GM19239 (cell line): ENCODE data around the gene RPL29.

ENCODE experiments used
- DNase-seq: peaks from one replicate; pipeline ENCODE4 v3.0.0; 2011; ENCODE audit warnings: low spot score; ENCODE audit not compliant: insufficient read length
- FAIRE-seq: peaks from 2 replicates; lab custom pipeline; 2011; peaks lifted over from hg19 to GRCh38; lab: Jason Lieb, UNC

Gene RPL29

DNA sequence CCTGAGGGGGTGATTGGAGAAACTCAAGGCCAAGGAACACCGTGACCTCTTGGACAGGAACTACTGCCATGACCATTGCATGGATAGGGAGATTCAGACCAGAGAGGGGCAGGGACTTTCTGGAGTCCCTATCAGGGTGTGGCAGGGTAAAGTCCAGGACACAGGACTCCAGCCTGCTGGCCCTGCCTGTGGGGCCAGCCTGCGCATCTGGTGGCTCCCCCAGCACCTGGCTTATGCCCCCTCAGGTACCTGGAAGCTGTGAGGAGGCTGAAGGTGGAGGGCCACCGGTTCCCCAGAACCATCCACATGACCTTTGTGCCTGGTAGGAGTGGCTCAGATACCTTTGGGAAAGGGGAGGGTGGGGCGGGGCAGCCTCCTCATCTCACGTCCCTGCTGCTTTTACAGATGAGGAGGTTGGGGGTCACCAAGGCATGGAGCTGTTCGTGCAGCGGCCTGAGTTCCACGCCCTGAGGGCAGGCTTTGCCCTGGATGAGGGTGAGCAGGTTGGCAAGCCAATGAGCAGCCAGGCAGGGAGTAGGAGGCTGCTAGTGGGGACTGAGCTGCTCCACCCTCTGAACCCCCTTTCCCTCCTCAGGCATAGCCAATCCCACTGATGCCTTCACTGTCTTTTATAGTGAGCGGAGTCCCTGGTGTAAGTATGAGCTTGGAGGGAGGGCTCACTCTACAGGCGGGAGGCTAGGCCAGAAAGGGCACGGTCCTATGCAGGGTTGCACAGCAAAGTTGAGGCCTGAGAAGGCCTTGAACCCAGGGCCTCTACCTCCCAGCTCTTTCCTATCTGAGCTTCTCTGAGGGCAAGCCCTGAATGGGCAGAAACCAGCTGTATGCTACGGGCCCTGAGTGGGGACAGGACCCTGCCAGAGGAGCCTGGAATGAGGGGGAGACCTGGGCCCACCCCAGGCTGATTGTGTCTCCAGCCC, 9.4 kb downstream of the RPL29 start:
- no peak for DNase-seq
- FAIRE-seq = no peak

DNA sequence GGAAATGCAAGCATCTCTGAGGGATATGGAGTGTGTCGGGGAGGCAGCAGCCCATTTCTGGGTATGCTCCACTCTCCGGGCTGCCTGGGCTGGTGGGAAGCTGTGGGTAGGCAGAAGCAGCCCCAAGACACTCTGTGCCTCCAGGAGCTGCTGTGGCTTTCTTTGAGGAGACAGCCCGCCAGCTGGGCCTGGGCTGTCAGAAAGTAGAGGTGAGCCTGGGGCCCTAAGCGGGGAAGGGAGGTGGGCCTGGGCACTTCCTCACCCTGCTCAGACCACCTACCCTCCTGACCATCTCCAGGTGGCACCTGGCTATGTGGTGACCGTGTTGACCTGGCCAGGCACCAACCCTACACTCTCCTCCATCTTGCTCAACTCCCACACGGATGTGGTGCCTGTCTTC, 10.6 kb downstream of the RPL29 start:
- DNase-seq = no peak
- no peak for FAIRE-seq

DNA sequence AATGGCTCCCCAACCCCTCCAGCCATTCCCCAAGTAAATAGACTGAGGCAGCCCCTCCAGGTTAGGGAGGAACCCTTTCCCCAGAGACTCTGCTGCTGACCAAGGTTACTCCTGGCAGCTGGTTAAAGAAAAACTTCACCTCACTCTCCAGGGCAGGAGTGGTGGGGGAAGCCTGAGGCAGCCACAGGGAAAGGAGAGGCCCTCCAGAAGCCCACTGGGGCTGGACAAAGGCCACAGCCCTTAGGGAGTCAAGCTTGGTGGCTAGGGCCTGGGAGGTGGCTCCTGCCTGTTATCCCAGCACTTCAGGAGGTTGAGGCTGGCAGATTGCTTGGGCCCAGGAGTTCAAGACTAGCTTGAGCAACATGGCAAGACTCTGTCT, 11.4 kb downstream of the RPL29 start:
- no peak for FAIRE-seq

DNA sequence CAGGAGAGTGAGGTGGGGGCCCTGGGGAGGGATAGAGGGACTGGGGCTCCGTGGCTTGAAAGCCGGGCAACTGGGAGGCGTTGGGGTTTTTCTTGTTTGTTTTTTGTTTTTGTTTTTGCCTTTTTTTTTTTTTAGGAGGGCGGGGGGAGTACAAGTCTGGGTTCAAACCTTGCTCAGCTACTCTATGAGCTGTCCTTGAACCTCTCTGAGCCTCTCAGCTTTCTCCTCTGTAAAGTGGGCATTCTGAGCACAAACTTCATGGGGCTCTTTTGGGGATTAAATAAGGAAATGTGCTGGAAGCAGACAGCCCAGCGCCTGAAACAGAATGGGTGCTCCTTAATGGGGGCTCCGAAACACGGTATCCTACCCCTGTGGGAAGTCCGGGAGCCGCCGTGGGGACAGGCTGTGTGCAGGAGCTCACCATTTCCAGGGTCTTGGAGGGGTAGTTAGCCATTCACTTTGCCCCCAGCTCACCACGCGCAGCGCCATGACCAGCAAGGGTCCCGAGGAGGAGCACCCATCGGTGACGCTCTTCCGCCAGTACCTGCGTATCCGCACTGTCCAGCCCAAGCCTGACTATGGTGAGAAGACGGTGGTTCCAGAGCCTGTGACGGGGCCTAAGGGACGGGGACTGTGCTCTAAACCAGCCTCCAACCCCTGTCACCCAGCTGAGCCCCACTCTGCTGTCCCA, 12.0 kb downstream of the RPL29 start:
- FAIRE-seq (no peak), DNase-seq (no peak)

More for the DNA sequence above, 11.4 kb downstream of the RPL29 start:
- DNase-seq = no peak

DNA sequence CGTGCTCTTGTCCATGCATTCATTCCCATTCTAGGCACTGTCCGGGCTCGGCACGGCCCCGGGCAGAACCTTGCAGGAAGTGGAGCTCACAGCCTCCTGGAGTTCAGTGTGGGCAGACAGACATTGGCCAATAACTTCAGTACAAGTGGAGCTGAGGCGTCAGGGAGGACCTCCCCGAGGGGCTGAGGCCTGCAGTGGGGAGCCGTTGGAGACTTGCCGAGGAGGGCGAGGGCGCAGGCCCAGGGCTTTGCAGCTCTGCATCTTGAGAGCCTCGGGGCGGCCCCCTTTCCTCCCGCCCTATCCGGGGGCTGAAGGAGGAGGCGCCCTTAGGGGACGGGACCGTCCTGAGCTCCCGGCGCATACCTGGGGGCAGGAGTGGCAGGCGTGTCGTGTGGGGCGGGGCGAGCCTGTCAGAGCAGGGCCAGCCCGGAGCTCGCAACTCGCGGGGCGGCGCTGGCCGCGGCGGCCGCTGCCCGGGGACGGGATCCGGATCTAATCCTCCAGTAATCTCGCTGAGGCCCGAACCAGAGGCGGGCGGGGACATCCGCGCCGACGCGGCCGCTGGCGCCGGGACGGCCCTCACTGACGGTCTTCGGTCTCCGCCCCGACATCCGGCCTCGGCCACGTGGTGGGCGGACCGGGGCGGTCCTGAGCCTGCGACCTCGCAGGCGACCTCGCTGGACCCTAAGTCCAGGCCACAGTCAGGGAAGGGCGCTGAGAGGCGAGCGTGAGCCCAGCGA, 12.7 kb downstream of the RPL29 start, which contains the start of gene ACY1:
TSS of gene ACY1 (plus strand) at position 698 of the 740 bp plus-strand sequence. CDS start 530 bp downstream, outside the sequence.
- FAIRE-seq (peak; percentile 78), DNase-seq (peak; percentile 93)

DNA sequence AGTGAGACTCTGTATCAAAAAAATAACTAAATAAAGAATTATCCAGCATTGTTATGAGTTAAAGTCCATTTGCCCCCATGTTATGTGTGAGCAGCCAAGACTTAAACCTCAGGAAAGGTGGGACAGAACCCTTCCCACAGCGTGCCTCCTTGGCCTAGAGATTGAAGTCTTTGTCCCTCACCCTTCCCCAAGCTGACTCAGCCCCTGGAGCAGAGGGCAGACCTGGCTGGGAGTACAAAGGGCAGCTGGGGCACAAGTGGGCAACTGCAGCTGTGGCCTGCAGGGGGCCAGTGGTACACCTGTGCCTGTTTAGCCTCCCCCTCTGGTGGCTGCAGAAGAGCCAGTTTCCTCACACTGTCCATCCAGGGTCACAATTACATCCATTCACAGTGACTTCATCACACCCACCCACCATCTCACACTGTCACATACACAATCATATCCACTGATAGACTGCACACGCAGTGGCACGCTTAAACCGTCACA, 13.3 kb downstream of the RPL29 start:
- DNase-seq (peak; percentile 79), FAIRE-seq (peak; percentile 90)

DNA sequence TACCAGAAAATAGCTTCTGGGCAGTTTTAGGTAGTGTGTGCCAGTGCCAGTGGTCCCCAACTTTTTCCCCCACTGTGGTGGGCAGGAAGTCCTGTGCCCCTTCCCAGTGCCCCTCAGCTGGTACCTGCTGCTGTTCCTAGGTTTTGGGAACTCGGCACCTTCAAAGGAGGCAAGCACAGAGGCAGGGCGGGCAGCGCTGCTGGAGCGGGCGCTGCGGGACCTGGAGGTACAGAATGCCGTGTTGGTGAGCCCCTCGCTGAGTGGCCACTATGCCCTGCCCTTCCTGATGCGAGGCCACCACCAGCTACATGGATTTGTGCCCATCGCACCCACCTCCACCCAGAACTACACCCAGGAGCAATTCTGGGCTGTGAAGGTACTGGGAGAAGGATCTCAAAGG, 15.4 kb downstream of the RPL29 start:
- FAIRE-seq (no peak), DNase-seq (no peak)

DNA sequence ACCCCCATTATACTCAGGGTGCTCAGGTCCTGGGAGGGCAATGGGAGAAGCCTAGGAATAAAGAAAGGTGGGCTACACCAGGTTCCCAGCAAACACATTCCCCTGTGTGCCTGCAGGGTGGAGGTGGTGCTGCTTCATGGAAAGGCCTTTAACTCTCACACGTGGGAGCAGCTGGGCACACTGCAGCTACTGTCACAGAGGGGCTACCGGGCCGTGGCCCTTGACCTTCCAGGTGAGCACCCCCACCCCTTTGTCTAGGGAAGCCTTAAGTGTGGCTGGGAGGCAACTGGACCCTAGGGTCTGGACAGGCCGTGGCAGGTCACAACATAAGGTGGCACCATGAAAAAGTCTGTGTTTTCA, 17.6 kb downstream of the RPL29 start:
- no peak for FAIRE-seq
- no peak for DNase-seq

DNA sequence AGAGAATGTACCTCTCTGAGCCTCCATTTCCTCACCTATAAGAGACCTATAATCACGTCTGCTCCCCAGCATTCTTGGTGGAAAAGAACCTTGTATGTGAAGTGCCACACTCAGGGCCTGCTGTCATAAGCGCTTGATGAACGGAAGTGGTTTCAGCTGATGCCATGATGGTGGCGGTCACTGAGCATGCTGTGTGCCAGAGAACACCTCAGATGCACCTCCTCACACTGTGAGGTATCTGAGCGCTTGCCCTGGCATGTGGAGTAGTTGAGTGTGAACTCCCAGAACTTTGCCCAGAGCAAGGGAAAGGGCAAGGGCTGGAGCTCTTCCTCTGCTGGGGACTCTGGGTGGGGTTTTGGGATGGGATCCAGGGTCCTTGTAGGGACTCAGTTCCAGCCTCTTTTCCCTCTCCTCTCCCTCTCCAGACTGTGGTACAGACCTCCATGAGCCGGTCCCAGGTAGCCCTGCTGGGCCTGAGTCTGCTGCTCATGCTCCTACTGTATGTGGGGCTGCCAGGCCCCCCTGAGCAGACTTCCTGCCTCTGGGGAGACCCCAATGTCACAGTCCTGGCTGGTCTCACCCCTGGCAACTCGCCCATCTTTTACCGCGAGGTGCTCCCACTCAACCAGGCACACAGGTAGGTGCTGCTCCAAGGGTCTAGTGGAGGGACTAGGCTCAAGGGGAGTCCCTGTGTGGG, 18.1 kb downstream of the RPL29 start:
- no peak for DNase-seq
- no peak for FAIRE-seq

DNA sequence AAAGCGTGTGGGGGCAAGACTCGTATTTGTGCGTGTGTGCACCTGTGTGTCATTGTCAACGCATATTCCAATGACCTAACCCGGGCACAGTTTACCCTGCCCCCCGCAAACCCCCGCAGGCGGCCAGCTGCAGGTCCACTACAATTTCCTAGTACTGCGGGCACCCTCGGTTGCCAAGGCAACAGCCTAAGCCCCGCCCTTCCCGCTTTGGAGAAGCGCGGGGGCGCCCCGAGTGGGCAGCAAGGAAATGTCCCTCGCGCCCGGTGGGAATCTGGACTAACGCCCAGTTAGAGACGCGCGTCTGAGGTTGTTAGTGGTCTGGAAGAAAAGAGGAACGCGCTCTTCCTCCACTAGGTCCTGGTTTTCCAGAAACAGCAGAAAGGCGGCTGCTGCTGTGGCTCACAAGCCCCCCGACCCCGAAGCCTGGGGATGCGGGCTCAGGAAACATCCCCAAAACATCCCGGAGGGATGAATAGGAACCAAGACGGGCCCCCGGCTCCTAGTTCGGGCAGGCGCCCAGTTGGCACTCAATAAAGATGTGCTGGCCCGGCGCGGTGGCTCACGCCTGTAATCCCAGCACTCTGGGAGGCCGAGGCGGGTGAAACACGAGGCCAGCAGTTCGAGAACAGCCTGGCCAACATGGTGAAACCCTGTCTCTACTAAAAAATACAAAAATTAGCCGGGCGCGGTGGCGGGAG, 19.7 kb downstream of the RPL29 start:
- DNase-seq = no peak
- no peak for FAIRE-seq

DNA sequence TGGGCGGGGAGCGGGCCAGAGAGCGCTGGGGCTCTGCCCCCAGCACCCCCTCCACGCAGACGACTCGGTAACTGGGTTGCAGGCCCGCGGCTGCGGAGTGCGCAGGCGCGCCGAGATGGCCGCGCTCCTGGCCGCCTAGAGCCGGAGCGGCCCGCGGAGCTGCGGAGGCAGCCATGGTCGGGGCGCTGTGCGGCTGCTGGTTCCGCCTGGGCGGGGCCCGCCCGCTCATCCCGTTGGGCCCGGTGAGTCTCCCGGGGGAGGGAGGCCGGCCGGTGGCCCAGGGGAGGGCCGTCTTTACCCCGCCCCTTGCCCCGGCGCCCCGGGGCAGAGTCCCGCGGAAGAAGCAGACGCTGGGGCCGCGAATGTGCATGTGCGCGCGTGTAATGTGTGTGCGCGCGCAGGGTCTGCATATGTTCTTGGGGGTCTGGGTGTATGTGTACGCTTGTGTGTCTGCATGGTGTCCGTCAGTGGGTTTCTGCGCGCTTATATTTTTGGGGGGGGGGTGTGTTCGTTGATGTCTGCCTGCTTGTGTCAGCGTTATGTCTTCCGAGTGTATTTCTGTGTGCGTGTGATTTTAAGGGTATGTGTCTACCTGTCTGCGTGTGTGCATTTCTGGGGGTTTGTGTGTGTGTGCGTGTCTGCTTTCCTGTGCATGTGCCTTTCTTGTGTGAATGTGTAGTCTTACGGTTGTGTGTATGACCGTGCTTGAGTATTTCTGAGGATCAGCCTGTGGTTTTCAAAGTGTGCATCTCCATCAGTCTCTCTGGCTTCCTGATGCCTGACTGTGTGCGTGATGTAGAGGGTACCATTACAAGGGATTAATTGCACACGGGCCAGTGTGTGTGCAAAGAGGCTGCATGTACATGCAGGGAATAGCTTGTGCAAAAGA, 20.5 kb downstream of the RPL29 start, which contains the start of gene ABHD14A:
TSS of gene ABHD14A (plus strand) at position 102 of the 889 bp plus-strand sequence. CDS start at position 174, 72 bp downstream.
- peak; percentile 86 for FAIRE-seq
- DNase-seq = peak; percentile 84

DNA sequence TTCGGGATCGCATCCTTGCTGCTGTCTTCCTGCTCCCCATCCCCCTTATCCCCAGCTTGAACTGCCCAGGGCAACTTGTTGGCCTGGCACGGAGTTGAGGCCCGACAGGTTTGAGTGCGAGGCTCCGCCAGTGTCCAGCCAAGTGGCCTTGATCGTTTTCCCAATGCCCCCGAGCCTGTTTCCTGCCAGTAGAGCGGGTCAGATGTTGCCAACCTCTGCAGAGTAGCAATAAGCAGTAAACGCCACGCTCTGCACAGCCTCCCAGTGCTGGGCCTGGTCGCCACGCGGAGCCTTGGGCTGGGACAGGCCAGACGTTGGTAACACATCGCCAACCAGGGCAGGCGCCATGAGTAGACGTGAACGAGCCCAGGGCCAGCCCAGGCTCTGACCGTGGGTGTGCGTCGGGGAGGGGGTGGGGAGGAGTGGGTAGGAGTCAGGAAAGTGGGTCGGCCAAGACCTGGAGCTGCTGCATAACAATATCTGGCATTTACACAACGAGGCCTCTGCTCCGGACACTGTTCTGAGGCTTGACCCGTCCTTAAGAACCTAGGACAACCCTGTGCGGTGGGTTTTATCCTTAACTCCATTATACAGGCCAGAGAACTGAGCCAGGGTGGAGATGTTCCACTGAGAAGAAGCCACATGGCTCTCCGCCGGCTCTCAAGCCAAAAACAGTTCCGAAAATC, 21.3 kb downstream of the RPL29 start:
- FAIRE-seq (peak; percentile 21), DNase-seq (no peak)

DNA sequence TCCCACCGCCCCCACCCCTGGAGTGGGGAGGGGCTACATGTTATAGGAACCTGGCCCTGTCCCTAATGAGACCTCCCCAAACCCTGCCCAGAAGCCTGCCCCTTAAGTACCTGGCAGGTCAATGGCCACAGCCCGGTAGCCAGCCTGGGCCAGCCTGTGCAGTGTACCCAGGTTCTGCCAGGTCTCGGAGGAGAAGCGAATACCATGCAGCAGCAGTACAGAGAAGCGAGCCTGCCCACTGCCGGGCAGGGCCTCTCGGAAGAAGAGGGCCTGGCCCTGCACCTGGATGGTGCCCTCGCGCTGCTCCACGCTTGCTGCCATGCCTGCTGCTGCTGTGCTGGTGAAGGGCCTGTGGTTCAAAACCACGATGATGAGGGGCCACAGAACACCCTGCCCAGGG, 24.3 kb downstream of the RPL29 start:
- DNase-seq (no peak), FAIRE-seq (no peak)

DNA sequence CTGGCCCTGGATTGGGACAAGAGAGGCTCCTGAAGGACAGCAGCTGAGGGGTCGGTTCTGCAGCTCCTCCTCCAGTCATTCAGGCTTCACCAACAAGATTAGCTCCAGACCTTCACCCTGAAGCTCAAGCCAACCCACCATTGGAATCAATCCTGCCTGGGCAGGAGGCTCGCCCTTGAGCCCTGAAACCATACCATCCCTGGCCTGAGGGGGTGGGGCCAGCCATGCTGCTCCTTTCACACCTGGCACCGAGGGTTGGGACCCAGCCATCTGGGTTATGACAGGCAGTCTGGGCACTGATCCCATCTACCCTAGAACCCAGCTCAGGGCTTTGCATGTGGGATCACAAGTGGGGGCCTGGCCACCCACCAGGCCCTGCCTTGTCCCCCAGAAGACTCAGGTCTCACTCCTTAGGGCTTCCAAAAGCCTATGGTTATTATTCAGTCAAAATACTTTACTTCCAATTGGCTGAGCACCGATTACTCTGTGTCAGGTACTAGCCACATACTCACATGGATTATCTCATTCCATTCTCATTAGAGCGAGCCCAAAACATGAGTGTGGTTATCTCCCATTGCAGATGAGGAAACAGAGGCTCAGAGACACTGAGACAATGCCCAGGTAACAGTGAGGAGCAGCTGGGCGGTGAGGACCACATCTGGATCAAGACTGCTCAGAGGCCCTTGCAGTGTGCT, 24.9 kb downstream of the RPL29 start:
- DNase-seq (no peak), FAIRE-seq (no peak)

DNA sequence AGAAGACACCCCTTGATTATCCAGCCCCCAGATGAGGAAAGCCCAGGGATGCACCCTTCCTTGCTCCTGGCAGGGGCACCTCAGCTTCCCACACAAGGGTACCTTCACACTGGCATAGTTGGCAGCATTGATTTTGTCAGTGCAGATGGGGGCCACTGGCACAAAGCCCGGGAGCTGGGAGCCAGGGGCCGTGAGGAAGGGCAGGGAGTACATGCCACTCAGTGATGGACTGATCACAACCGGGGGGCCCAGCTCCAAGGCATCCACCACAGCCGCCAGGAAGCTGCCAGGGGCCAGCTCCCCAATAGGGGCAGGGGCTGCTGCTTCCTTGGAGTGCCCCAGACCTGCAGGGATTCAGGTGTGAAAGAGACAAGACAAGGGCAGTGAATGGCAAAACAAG, 25.9 kb downstream of the RPL29 start:
- FAIRE-seq = no peak

DNA sequence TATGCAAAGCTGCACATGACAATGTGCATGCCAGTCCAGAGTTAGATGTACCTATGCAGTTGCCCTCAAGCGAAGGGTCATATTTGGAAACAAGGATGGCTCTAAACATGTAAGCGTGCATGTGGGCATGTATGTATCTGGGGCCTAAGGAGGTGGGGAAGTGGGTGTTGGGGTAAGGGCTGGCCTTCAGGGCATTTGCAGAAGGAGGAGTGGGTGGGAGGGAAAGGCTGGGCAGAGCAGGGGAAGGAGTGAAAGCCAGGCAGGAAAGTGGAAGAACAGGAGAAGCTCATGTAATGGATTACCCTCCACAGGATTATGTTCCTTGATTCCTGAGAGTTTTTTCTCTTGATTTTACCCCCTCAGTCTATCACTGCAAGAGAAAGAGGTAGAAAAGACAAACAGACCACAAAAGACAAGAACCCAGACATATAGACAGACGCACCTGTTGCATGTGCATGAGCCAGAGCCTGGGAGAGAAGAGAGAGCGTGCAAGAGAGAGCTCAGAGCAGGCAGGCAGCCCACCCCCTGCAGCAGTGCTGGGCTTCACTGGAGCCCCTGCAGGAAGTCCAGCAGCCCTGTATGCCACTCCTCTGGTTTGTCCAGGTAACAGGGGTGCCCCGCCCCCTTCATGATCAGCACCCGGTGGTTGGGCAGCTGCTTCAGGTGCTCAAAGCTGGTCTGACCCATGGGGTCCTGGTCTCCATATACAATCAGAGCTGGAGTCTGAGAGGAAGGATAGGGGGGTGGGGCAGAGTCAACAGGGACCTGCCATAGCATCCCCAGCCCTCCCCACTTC, 26.6 kb downstream of the RPL29 start:
- DNase-seq = no peak
- no peak for FAIRE-seq

More for the DNA sequence above, 25.9 kb downstream of the RPL29 start:
- DNase-seq = no peak
